Type B pancreatic cell (in vitro differentiated cells): ENCODE data around the gene RGS13. TPM values are rescaled to one million over a fixed set of nuclear protein-coding genes. Genes with fewer than 3 reads are reported as not detected.

Experiments
- DNase-seq: peaks from one replicate; pipeline ENCODE4 v3.0.0; 2021; ENCODE audit warnings: mixed read lengths; ENCODE audit not compliant: unreplicated experiment; ENCODE audit errors: extremely low spot score
- H3K27ac Mint-ChIP-seq: 2 replicates; pipeline ENCODE4 v1.8.0; 2021; ENCODE audit warnings: mild to moderate bottlenecking, mixed read lengths
- H3K27me3 Mint-ChIP-seq: 2 replicates; pipeline ENCODE4 v1.8.0; 2021; ENCODE audit warnings: mixed read lengths
- H3K36me3 Mint-ChIP-seq: 2 replicates; pipeline ENCODE4 v1.8.0; 2021; ENCODE audit warnings: mixed read lengths
- H3K4me1 Mint-ChIP-seq: one replicate; pipeline ENCODE4 v1.8.0; 2021; ENCODE audit warnings: mixed read lengths; ENCODE audit not compliant: unreplicated experiment
- H3K4me3 Mint-ChIP-seq: 2 replicates; pipeline ENCODE4 v1.8.0; 2021; ENCODE audit warnings: mild to moderate bottlenecking, mixed read lengths
- H3K9me3 Mint-ChIP-seq: 2 replicates; pipeline ENCODE4 v1.8.0; 2021; ENCODE audit warnings: mixed read lengths
- CTCF ChIP-seq: fragments of 200-600 bp; sonication (generic); conservative IDR thresholded peaks from 2 replicates; pipeline ENCODE4 v1.5.0; 2021; ENCODE audit warnings: antibody characterized with exemption, mild to moderate bottlenecking
- total RNA-seq: library from RNA; stranded (reverse); gene quantifications from 2 replicates; pipeline ENCODE4 v1.2.1, GENCODE V29; 2021; ENCODE audit warnings: low replicate concordance

The RGS13 gene
- total RNA-seq, 1 donor from 2014 or later, result 0.19 TPM

- H3K9me3 Mint-ChIP-seq, result no peaks in the 10 kb centered on the region
- no peak for TF ChIP-seq CTCF
- no peaks in the 10 kb centered on the region for H3K27me3 Mint-ChIP-seq
- DNase-seq, result no peak
- no peak overlapping the region for H3K4me3 Mint-ChIP-seq
- peaks cover 11% of the 10 kb centered on the region for H3K4me1 Mint-ChIP-seq
- no peak overlapping the region for H3K27ac Mint-ChIP-seq
- H3K36me3 Mint-ChIP-seq, result no peaks in the 10 kb centered on the region
Observed at GRCh38 chr1:192592981-192593708, 42.8 kb upstream of the RGS13 start.

DNA sequence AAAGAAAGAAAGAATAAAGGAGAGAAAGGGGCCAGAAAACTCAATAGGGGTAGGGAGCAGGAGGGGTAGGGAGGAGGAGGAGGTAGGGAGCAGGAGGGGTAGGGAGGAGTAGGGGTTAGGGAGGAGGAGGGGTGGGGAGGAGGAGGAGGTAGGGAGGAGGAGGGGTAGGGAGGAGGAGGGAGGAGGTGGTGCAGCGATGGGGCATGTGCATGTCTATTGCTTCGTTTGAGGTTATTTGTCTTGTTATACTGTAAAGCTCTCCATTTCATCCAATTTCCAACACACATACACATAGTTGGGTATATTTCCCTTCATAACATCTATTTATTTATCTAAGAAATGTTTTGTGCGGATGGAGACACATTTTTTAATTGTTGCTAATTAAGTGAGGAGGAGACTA lies 40.6 kb upstream of the RGS13 start:
- no peak for TF ChIP-seq CTCF
- Mint-ChIP-seq H3K27me3 (no peaks in the 10 kb centered on the region), H3K4me3 (no peak overlapping the region), H3K27ac (no peak overlapping the region), H3K9me3 (no peaks in the 10 kb centered on the region), H3K4me1 (peaks cover 11% of the 10 kb centered on the region), H3K36me3 (no peaks in the 10 kb centered on the region)
- DNase-seq, result no peak

- no peak overlapping the region for H3K27ac Mint-ChIP-seq
- TF ChIP-seq CTCF, result no peak
- no peak overlapping the region for H3K4me3 Mint-ChIP-seq
- no peaks in the 10 kb centered on the region for H3K36me3 Mint-ChIP-seq
- H3K9me3 Mint-ChIP-seq, result no peaks in the 10 kb centered on the region
- H3K4me1 Mint-ChIP-seq, result no peaks in the 10 kb centered on the region
- no peaks in the 10 kb centered on the region for H3K27me3 Mint-ChIP-seq
- DNase-seq, result no peak
Observed at GRCh38 chr1:192598589-192598988, 37.4 kb upstream of the RGS13 start.

GRCh38 chr1:192600275-192600674 lies 35.7 kb upstream of the RGS13 start:
- H3K4me3 Mint-ChIP-seq, result no peak overlapping the region
- no peak for DNase-seq
- H3K4me1 Mint-ChIP-seq, result no peaks in the 10 kb centered on the region
- no peak overlapping the region for H3K27ac Mint-ChIP-seq
- no peaks in the 10 kb centered on the region for H3K36me3 Mint-ChIP-seq
- no peaks in the 10 kb centered on the region for H3K9me3 Mint-ChIP-seq
- no peaks in the 10 kb centered on the region for H3K27me3 Mint-ChIP-seq
- no peak for TF ChIP-seq CTCF

GRCh38 chr1:192601143-192601542 lies 34.8 kb upstream of the RGS13 start:
- no peak for TF ChIP-seq CTCF

More at GRCh38 chr1:192601143-192601542, 34.8 kb upstream of the RGS13 start:
- H3K27ac Mint-ChIP-seq, result no peak overlapping the region
- no peaks in the 10 kb centered on the region for H3K4me1 Mint-ChIP-seq
- no peak overlapping the region for H3K4me3 Mint-ChIP-seq
- H3K27me3 Mint-ChIP-seq, result no peaks in the 10 kb centered on the region
- H3K9me3 Mint-ChIP-seq, result no peaks in the 10 kb centered on the region
- DNase-seq, result no peak
- no peaks in the 10 kb centered on the region for H3K36me3 Mint-ChIP-seq
